Epithelial cell of prostate (primary cell): ENCODE results near the gene ANKS1B.
"Not testable (repeated sequence)": the region's sequence is repeated elsewhere in the genome, so short reads cannot be mapped to it uniquely, and the experiment has no call there.

Source experiments
- DNase-seq: peaks from one replicate; pipeline ENCODE4 v3.0.0-alpha.2; 2011; ENCODE audit warnings: low read depth, low spot score
- H3K27ac ChIP-seq: fragments of 450-650 bp; 2 replicates; pipeline ENCODE4 v1.5.1; 2017; ENCODE audit warnings: mild to moderate bottlenecking

The ANKS1B gene

GRCh38 chr12:99620159-99620479 is 364.6 kb downstream of the ANKS1B start:
- no peak overlapping the region for H3K27ac ChIP-seq
- DNase-seq, result no peak

- DNase-seq, result no peak
- H3K27ac ChIP-seq, result no peak overlapping the region
Observed at GRCh38 chr12:99619389-99620158, 365.2 kb downstream of the ANKS1B start.

GRCh38 chr12:99618657-99619056 is 366.1 kb downstream of the ANKS1B start:
- DNase-seq, result no peak
- H3K27ac ChIP-seq, result no peak overlapping the region

GRCh38 chr12:99611599-99611998 is 373.1 kb downstream of the ANKS1B start:
- H3K27ac ChIP-seq, result no peak overlapping the region
- no peak for DNase-seq

GRCh38 chr12:99611117-99611516 is 373.6 kb downstream of the ANKS1B start:
- no peak for DNase-seq
- H3K27ac ChIP-seq, result no peak overlapping the region

- no peak for DNase-seq
- no peak overlapping the region for H3K27ac ChIP-seq
Observed at GRCh38 chr12:99609455-99610181, 375.1 kb downstream of the ANKS1B start.

GRCh38 chr12:99600388-99600787 is 384.3 kb downstream of the ANKS1B start:
- DNase-seq, result no peak
- no peak overlapping the region for H3K27ac ChIP-seq

- no peak overlapping the region for H3K27ac ChIP-seq
- DNase-seq, result no peak
Observed at GRCh38 chr12:99598785-99599184, 386.0 kb downstream of the ANKS1B start.

- no peak for DNase-seq
- H3K27ac ChIP-seq, result no peak overlapping the region
Observed at GRCh38 chr12:99596762-99597161, 388.0 kb downstream of the ANKS1B start.

- DNase-seq, H3K27ac ChIP-seq: not testable (repeated sequence)
Observed at GRCh38 chr12:99577125-99577524, 407.6 kb downstream of the ANKS1B start.

GRCh38 chr12:99573980-99574379 is 410.8 kb downstream of the ANKS1B start:
- DNase-seq, result no peak
- H3K27ac ChIP-seq, result no peak overlapping the region

GRCh38 chr12:99567072-99567471 is 417.7 kb downstream of the ANKS1B start:
- DNase-seq, result no peak
- no peak overlapping the region for H3K27ac ChIP-seq

GRCh38 chr12:99558109-99558508 is 426.6 kb downstream of the ANKS1B start:
- H3K27ac ChIP-seq, result no peak overlapping the region
- DNase-seq, result no peak

- no peak overlapping the region for H3K27ac ChIP-seq
- no peak for DNase-seq
Observed at GRCh38 chr12:99553461-99553860, 431.3 kb downstream of the ANKS1B start.

- DNase-seq, result no peak
- H3K27ac ChIP-seq, result no peak overlapping the region
Observed at GRCh38 chr12:99552022-99552421, 432.7 kb downstream of the ANKS1B start.

- DNase-seq, result no peak
Observed at GRCh38 chr12:99549651-99550050, 435.1 kb downstream of the ANKS1B start.

GRCh38 chr12:99549196-99549595 is 435.5 kb downstream of the ANKS1B start:
- no peak for DNase-seq
- no peak overlapping the region for H3K27ac ChIP-seq

More at GRCh38 chr12:99549651-99550050, 435.1 kb downstream of the ANKS1B start:
- H3K27ac ChIP-seq, result no peak overlapping the region

- H3K27ac ChIP-seq, result no peak overlapping the region
- DNase-seq, result no peak
Observed at GRCh38 chr12:99544457-99544856, 440.3 kb downstream of the ANKS1B start.

- H3K27ac ChIP-seq, result no peak overlapping the region
- peak; percentile 6 for DNase-seq
Observed at GRCh38 chr12:99529966-99530365, 454.8 kb downstream of the ANKS1B start.

- no peak for DNase-seq
Observed at GRCh38 chr12:99528478-99528877, 456.3 kb downstream of the ANKS1B start.

GRCh38 chr12:99523853-99524252 is 460.9 kb downstream of the ANKS1B start:
- DNase-seq, result no peak
- no peak overlapping the region for H3K27ac ChIP-seq

More at GRCh38 chr12:99528478-99528877, 456.3 kb downstream of the ANKS1B start:
- H3K27ac ChIP-seq, result no peak overlapping the region

GRCh38 chr12:99522456-99522855 is 462.3 kb downstream of the ANKS1B start:
- no peak for DNase-seq
- no peak overlapping the region for H3K27ac ChIP-seq
